ENCODE data around the gene SUPT20HL2.

DNA sequence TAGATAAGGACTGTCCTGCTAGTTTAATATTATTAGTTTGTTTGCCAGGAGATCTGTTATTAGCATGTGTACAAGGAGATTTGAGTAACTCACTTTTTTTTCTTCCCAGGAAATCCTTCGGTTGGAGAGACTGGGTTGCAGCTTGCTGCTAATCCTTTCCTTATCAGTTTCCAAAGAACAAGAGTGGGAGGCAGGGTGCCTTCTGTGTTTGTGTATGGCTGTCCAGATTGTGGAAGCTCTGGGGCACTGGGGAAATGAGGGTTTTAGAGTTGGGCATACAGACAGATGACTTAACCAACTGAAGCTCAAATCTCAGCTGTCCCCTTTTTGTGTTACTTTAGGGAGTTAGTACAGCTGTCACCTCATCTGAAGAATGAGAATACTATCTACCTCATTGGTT is 34.0 kb upstream of the SUPT20HL2 start:
- TF ChIP-seq, protein P1, sequence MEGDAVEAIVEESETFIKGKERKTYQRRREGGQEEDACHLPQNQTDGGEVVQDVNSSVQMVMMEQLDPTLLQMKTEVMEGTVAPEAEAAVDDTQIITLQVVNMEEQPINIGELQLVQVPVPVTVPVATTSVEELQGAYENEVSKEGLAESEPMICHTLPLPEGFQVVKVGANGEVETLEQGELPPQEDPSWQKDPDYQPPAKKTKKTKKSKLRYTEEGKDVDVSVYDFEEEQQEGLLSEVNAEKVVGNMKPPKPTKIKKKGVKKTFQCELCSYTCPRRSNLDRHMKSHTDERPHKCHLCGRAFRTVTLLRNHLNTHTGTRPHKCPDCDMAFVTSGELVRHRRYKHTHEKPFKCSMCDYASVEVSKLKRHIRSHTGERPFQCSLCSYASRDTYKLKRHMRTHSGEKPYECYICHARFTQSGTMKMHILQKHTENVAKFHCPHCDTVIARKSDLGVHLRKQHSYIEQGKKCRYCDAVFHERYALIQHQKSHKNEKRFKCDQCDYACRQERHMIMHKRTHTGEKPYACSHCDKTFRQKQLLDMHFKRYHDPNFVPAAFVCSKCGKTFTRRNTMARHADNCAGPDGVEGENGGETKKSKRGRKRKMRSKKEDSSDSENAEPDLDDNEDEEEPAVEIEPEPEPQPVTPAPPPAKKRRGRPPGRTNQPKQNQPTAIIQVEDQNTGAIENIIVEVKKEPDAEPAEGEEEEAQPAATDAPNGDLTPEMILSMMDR (conservative IDR thresholded peaks at IDR 0.05; ENCODE audit: low read depth, low read length) = no peak
- TF ChIP-seq EZH2 (IDR thresholded peaks at IDR 0.05; ENCODE audit: low read length, unreplicated experiment) (no peak), EZH2phosphoT487 (IDR thresholded peaks at IDR 0.05; ENCODE audit: borderline replicate concordance, low read length) (no peak)

All from PC-3 (cell line).